ENCODE results near the gene OSCAR. TPM values are rescaled to one million over a fixed set of nuclear protein-coding genes. Genes with fewer than 3 reads are reported as not detected.

The OSCAR gene
- polyA plus RNA-seq, 6 donors from 2014 or later = 0.73 TPM; not detected in 5

- ATAC-seq (ENCODE audit: low read depth in 2 of 2) (no peak), DNase-seq (no peak)
- Mint-ChIP-seq H3K4me1 (peaks cover 21 to 24% (median 22%) of the 10 kb centered on the region in 3 donors), H3K4me3 (peak overlapping the region in 1 of 8 donors; percentile 55), H3K27me3 (no peaks in the 10 kb centered on the region), H3K27ac (peak overlapping the region in 2 of 6 donors; percentile 53 to 68), H3K36me3 (peaks cover 0 to 6% of the 10 kb centered on the region in 2 donors), H3K9me3 (no peaks in the 10 kb centered on the region)
Measured at GRCh38 chr19:54133957-54134590, 33.5 kb upstream of the OSCAR start.

GRCh38 chr19:54133312-54133956 is 32.8 kb upstream of the OSCAR start:
- no peaks in the 10 kb centered on the region for H3K9me3 Mint-ChIP-seq
- no peak overlapping the region for H3K27ac Mint-ChIP-seq
- H3K4me3 Mint-ChIP-seq = no peak overlapping the region
- DNase-seq (no peak), ATAC-seq (ENCODE audit: low read depth in 2 of 2) (no peak)
- H3K36me3 Mint-ChIP-seq = no peaks in the 10 kb centered on the region
- no peaks in the 10 kb centered on the region for H3K27me3 Mint-ChIP-seq
- H3K4me1 Mint-ChIP-seq = peaks cover 15 to 17% (median 16%) of the 10 kb centered on the region in 3 donors

GRCh38 chr19:54129617-54129996 is 29.0 kb upstream of the OSCAR start:
- Mint-ChIP-seq H3K9me3 (no peaks in the 10 kb centered on the region), H3K4me1 (peaks cover 4 to 6% (median 5%) of the 10 kb centered on the region in 3 donors), H3K27me3 (no peaks in the 10 kb centered on the region), H3K4me3 (no peak overlapping the region), H3K36me3 (peaks cover 0 to 9% of the 10 kb centered on the region in 2 donors), H3K27ac (no peak overlapping the region)
- DNase-seq = no peak
- no peak for ATAC-seq (ENCODE audit: low read depth in 2 of 2)

GRCh38 chr19:54128796-54129616 is 28.4 kb upstream of the OSCAR start:
- H3K9me3 Mint-ChIP-seq = no peaks in the 10 kb centered on the region
- DNase-seq (no peak), ATAC-seq (ENCODE audit: low read depth in 2 of 2) (no peak)
- H3K27ac Mint-ChIP-seq = no peak overlapping the region
- no peaks in the 10 kb centered on the region for H3K27me3 Mint-ChIP-seq
- H3K4me3 Mint-ChIP-seq = no peak overlapping the region
- H3K4me1 Mint-ChIP-seq = peaks cover 0 to under 1% (median 0%) of the 10 kb centered on the region in 3 donors
- peaks cover 0 to 9% of the 10 kb centered on the region in 2 donors for H3K36me3 Mint-ChIP-seq

GRCh38 chr19:54128441-54128725 is 27.8 kb upstream of the OSCAR start:
- no peaks in the 10 kb centered on the region for H3K4me1 Mint-ChIP-seq
- H3K4me3 Mint-ChIP-seq = no peak overlapping the region
- H3K27ac Mint-ChIP-seq = no peak overlapping the region
- H3K9me3 Mint-ChIP-seq = no peaks in the 10 kb centered on the region
- DNase-seq (no peak), ATAC-seq (ENCODE audit: low read depth in 2 of 2) (no peak)
- H3K27me3 Mint-ChIP-seq = no peaks in the 10 kb centered on the region
- peaks cover 0 to 9% of the 10 kb centered on the region in 2 donors for H3K36me3 Mint-ChIP-seq

- Mint-ChIP-seq H3K4me1 (no peaks in the 10 kb centered on the region), H3K27ac (peak overlapping the region in 1 of 6 donors; percentile 72), H3K27me3 (no peaks in the 10 kb centered on the region), H3K9me3 (no peaks in the 10 kb centered on the region), H3K4me3 (no peak overlapping the region), H3K36me3 (peaks cover 0 to 14% of the 10 kb centered on the region in 2 donors)
- ATAC-seq (ENCODE audit: low read depth in 2 of 2) (no peak), DNase-seq (no peak)
Measured at GRCh38 chr19:54127688-54128440, 27.3 kb upstream of the OSCAR start.

- ATAC-seq (ENCODE audit: low read depth in 2 of 2) (no peak), DNase-seq (no peak)
- H3K36me3 Mint-ChIP-seq = peaks cover 0 to 24% of the 10 kb centered on the region in 2 donors
- H3K9me3 Mint-ChIP-seq = no peaks in the 10 kb centered on the region
- H3K4me3 Mint-ChIP-seq = no peak overlapping the region
- no peaks in the 10 kb centered on the region for H3K4me1 Mint-ChIP-seq
- no peak overlapping the region for H3K27ac Mint-ChIP-seq
- no peaks in the 10 kb centered on the region for H3K27me3 Mint-ChIP-seq
Measured at GRCh38 chr19:54125713-54126112, 25.1 kb upstream of the OSCAR start.

GRCh38 chr19:54124393-54124792 is 23.8 kb upstream of the OSCAR start:
- no peak for DNase-seq
- Mint-ChIP-seq H3K27ac (no peak overlapping the region), H3K36me3 (peaks cover 0 to 24% of the 10 kb centered on the region in 2 donors), H3K27me3 (no peaks in the 10 kb centered on the region), H3K9me3 (no peaks in the 10 kb centered on the region), H3K4me3 (no peak overlapping the region), H3K4me1 (no peaks in the 10 kb centered on the region)
- no peak for ATAC-seq (ENCODE audit: low read depth in 2 of 2)

GRCh38 chr19:54123682-54124081 is 23.1 kb upstream of the OSCAR start:
- H3K27me3 Mint-ChIP-seq = no peaks in the 10 kb centered on the region
- peaks cover 0 to 24% of the 10 kb centered on the region in 2 donors for H3K36me3 Mint-ChIP-seq
- no peak overlapping the region for H3K4me3 Mint-ChIP-seq
- DNase-seq (no peak), ATAC-seq (ENCODE audit: low read depth in 2 of 2) (no peak)
- no peaks in the 10 kb centered on the region for H3K4me1 Mint-ChIP-seq
- no peak overlapping the region for H3K27ac Mint-ChIP-seq
- no peaks in the 10 kb centered on the region for H3K9me3 Mint-ChIP-seq

- H3K27me3 Mint-ChIP-seq = no peaks in the 10 kb centered on the region
- H3K4me3 Mint-ChIP-seq = peak overlapping the region in 1 of 8 donors; percentile 35
- no peak for ATAC-seq (ENCODE audit: low read depth in 2 of 2)
- no peaks in the 10 kb centered on the region for H3K9me3 Mint-ChIP-seq
- peaks cover 0 to 15% of the 10 kb centered on the region in 2 donors for H3K36me3 Mint-ChIP-seq
- H3K27ac Mint-ChIP-seq = peak overlapping the region in 1 of 6 donors; percentile 30
- peaks cover 15 to 20% (median 15%) of the 10 kb centered on the region in 3 donors for H3K4me1 Mint-ChIP-seq
- no peak for DNase-seq
Measured at GRCh38 chr19:54121259-54121658, 20.7 kb upstream of the OSCAR start.

- peaks cover 38 to 51% (median 44%) of the 10 kb centered on the region in 3 donors for H3K4me1 Mint-ChIP-seq
- peak within 1 kb of the TSS; percentile 88 to 98 (median 95) for H3K27ac Mint-ChIP-seq
- ATAC-seq (ENCODE audit: low read depth in 2 of 2) (peak; percentile 88 to 90), DNase-seq (peak; percentile 96)
- no peaks in the 10 kb centered on the region for H3K27me3 Mint-ChIP-seq
- H3K4me3 Mint-ChIP-seq = peak within 1 kb of the TSS; percentile 85 to 99 (median 94)
- H3K9me3 Mint-ChIP-seq = no peaks in the 10 kb centered on the region
- peaks cover 4 to 16% of the 10 kb centered on the region in 2 donors for H3K36me3 Mint-ChIP-seq
Measured at GRCh38 chr19:54115109-54116063, 14.8 kb upstream of the OSCAR start, which contains the start of the genes PRPF31 and TFPT. TSS of gene PRPF31 (plus strand) at chr19:54115754. CDS start at chr19:54118279, 2,525 bp downstream. TSS of gene TFPT (minus strand) at chr19:54115657. CDS start at chr19:54115269, 388 bp downstream.

All from naive B cell (primary cell).